GM19468 (cell line): Measurements from ENCODE around the gene BTBD8.
A peak's percentile ranks its signal among the peaks of the same experiment; 100 is the strongest.
"Not testable (repeated sequence)": the region's sequence is repeated elsewhere in the genome, so short reads cannot be mapped to it uniquely, and the experiment has no call there.

ENCODE experiments used
- ATAC-seq: cut with Tn5 transposase; IDR thresholded peaks from one replicate; pipeline ENCODE4 v1.9.1; 2021; ENCODE audit warnings: mild to moderate bottlenecking, moderate library complexity, moderate number of reproducible peaks; ENCODE audit not compliant: unreplicated experiment; ENCODE audit errors: extremely low read depth

BTBD8 gene

DNA sequence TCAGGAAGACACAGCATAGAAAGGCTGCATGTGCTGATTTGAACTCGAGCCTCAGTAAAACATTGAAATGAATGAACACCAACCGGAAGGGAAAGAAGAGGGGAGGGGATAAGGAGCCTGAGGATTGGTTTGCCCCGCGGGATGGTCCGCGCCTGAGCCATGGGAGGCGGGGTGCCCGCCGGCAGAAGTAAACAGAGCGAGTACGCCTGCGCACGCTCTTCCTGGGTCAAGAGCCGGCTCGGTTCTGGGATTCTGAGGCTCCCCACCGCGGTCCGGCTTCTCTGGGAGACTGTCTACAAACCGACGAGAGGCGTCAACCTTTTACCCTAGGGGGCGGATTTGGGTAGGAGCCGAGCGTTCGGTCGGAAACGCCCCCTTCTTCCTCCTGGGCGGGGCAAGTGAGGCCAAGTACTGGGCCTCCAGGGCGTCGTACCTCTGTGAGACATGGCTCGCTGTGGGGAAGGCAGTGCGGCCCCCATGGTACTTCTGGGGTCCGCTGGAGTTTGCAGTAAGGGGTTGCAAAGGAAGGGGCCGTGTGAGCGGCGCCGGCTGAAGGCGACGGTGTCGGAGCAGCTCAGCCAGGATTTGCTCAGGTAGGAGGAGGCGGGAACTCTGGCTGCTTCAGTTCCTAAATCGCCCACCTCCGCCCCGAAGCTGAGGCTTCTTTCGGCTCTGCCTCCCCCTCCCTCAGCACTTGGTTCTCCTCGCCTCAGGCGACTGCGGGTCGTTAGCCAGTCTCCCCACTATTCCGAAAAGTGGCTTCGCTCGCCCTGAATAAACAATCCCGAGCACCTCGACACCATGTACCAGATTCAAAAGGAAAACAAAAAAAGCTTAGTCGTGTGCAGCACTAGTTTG lies at the start of gene BTBD8:
Gene BTBD8, plus strand, starts transcription at position 218 of the 858 bp plus-strand sequence. Its CDS starts 227 bp downstream, at position 445.
- ATAC-seq = peak; percentile 80

DNA sequence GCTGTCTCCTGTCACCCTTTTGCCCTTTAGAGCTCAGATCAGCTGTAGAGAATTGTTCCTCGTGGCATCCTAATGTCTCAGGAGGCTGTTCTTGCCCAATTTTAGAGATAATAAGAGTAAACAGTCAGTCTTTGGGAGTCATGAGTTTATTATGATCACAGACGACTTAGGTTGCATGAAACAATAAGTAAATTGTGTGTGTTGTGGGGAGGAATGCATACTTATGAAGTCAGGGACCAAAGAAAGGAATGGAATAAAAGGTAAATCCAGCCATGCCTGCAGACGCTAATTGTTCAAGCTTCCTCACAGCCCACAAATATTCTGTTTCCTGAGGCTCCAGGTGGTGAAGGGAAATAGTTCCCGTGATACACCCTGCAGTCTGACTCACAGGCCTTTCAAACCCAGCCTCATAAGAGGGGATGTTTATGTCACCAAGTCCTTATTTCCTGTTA lies 49.5 kb upstream of the BTBD8 start:
- no peak for ATAC-seq

DNA sequence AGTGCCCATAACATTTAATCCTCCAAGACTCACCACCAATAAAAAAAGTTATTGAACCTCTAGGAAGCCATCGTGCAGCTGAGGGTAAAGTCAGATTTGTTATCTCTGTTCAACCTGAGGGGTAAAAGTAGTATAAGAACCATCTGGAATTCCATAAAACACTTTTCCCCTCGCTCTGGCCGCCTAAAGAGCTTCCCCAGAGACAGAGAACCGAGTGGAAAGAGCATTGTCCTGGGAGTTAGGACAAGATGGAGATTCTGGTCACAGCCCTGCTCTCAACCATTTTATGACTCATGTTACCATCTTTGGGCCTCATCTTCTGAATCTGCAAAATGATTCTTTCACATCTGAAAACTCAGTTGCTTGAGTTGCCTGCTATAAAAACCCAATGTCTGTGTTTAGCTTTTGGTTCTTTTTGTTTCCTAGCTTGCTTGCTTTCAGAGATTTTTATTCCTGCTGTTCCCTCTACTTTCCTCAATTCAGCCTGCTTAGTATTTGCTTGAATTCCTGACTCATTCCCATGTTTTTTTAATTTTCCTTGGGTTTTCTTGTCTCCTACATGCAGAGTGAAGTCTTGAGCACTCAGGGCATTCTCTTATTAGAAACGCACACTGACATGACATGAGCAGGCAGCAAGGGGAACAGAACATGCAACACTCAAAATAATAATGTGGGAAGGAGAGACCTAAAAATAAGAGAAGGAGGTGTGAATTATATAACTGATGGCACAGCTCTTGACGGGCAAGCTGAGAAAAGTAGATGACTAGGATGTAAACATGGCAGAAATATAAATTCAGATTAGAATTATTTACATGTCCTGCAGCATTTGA lies 48.6 kb upstream of the BTBD8 start:
- ATAC-seq = no peak

DNA sequence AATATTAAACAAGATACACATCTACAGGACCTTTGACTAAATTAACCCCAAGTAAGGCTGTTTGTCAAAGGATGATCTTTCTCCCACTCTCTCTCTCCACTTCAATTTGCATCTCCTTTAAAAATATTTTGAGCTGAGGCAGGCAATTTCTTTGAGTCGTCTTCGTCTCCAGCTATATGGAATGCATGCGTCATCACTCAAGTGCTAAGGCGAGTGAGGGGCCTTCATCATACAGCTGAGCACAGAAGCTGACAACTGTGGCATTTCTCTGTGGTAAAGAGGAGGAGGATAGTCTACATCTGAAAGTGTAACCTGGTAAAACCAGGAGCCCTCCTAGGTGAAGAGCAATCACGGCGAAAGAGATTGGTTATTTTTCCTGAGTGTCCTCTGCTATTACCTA lies 42.7 kb upstream of the BTBD8 start:
- ATAC-seq = no peak

DNA sequence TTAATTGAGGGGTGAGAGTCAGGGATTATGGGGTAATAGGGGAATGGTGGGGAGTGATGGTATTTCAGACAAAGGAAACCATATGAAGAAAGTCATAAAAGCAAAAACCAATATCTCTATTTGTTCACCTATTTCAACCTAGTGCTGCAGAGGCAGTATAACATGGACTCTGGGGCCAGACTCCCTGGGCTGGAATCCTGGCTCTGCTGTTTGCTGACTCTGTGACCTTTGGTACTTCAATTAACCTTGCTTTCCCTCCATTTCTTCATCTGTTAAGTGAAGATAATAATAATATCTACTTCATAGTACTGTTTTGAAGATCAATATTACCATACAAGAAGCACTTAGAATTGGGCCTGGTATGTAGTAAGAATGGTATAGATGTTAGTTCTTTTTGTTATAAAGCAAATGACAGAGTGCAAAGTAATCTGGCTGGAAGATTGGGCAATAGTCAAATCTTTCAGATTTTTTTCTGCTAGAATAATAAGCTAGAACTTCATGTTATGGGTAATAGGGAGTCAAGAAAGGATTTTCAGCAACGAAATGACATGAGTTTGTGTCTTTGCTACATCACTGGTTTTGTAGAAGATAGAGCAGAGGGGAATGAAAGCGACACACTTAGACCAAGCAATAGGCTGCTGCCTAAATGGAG lies 41.3 kb upstream of the BTBD8 start:
- ATAC-seq = no peak

DNA sequence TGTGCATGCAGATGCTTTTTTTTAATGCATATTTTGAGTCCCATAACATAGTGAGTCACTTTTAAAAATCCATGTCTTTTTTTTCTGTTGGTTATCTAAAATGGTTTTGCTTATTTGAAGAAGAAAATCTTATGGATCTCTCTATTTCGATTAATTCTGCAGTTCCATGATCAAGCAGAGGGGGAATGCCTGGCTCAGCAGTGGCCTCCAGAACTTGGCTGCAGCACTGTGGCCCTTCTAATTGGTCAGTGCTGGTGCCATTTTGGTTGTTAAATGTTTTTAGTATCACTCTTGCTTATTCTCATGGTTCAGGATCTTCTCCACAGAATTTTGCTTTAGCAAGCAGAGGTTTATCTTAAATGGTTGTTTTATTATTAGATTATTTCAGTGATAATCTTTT lies 39.2 kb upstream of the BTBD8 start:
- ATAC-seq = no peak

DNA sequence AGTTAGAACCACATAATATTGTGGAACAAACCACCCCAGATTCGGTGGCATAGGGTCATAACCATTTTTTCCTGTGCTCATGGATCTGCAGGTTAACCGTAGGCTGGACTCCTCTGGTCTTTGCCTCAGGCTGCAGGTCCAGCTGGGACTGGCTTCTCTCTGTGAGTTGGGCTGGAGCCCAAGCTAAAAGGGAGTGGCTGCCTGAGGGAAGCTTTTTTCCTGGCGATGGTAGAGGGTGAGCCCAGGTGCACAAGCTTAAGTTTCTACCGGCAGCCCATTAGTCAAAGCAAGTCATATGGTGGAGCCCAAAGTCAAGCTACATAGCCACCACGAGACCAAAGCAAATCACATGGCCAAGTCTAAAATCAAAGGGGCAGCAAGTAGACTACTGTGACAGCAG lies 36.5 kb upstream of the BTBD8 start:
- ATAC-seq = no peak

DNA sequence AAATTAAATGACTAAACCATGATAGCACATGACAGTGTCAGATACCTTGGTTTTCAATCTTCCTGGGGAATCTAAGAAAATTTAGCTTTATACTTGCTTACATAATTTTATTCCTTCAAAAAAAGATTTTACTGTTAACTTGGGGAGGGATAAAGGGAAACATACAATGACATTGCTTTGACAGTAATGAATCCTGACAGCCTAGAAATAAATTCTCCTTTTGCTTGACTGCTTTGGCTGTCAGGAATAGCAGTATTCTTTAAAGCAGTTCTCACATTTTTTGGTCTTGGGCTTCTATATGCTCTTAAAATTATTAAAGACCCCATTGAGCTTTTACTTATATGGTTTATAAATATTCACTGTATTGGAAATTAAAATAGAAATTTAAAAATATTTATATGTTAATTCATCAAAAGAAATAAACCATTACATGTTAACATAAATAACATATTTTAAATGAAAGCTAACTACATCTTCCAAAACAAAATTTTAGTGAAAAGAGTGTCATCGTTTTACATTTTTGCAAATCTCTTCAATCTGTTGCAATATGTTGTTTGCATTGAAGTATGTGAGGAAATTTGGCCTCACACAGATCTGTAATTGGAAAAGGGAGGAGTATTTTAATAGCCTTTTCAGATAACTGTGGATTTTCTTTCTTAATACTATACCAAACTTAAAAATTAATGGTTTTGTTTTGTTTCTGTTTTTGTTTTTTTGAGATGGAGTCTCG lies 34.2 kb upstream of the BTBD8 start:
- ATAC-seq = no peak

DNA sequence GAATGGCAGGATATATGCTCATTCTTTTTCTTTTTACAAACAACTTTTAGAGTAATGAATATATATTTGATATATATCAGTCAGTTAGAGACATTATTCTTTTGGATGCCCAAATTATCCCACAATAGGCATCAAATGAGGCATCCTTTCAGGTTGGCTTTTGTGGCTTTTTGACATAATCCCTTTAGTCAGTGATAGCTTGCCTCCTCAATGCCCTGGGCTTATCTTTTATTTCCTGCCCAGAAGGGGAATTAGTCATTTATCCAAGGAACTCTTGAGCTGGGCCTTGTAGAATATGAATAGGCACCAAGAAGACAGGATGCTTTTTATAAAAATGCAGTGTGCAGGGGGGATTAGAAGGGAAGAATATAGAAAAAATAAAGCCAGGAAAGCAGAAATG lies 28.2 kb upstream of the BTBD8 start:
- ATAC-seq = no peak

DNA sequence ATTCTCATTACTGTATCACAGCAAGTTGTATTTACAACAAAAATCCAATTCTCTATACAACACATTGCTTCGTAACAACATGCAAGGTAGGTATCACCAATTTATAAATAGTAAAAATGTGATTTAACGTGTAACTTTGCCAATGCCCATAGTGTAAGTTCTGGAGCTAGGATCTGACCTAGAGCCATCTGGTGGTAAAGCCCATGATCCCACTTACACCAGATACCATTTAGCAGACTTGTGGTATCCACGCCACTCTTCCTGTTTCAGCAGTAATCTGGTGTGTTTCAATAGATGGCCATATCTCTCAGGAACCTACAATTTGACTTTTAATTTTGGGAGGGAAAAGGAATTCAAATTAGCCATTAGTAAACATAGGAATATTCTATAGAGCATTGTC lies 15.1 kb upstream of the BTBD8 start:
- ATAC-seq = no peak

DNA sequence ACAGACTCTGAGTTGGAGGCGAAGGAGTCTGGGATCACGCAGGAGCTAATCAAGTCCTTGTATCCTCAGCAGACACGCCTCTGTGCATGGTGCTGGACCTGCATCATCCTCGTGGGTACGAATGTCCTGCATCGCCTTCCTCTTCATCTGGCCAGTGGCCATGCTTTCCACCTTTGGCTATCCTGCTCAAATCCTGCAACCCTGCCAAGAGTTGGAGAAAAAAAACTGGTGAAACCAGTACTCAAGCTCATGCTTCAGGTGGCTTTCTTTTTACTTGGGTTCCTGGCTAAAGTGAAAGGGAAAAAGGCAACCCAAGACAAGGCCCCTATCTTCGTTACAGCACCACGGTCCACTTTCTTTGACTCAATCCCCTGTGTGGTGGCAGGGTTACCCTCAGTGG lies 13.8 kb upstream of the BTBD8 start:
- ATAC-seq = no peak

DNA sequence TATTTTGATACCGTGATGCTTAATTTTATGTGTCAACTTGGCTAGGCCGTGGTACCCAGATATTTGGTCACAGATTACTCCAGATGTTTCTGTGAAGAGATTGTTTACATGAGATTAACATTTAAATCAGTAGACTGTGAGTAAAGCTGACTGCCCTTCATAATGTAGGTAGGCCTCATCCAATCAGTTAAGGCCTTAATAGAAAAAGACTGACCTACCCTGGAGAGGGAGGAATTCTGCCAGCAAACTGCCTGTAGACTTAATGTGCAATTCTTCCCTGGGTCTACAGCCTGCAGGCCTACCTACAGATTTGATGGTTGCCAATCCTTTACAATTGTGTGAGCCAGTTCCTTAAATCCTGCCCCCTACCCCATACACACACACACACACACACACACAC lies 9.3 kb upstream of the BTBD8 start:
- ATAC-seq = no peak

DNA sequence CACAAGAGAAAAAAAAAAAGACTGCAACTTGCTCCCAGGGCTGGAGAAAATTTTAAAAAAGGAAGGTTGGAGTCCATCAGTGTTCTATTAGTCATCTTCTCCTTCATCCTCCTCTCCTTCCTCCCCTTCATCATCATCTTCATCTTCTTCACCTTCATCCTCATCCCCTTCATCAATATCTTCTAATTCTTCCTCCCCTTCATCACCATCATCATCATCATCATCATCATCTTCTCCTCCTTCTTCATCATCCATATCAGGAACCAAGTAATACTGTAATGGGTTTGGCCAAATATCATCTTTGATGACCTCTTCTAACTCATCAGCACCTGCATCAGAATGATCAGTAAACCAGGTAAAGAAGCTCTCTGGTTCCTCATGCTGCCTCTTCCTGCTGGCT lies 5.7 kb upstream of the BTBD8 start:
- not testable (repeated sequence) for ATAC-seq

DNA sequence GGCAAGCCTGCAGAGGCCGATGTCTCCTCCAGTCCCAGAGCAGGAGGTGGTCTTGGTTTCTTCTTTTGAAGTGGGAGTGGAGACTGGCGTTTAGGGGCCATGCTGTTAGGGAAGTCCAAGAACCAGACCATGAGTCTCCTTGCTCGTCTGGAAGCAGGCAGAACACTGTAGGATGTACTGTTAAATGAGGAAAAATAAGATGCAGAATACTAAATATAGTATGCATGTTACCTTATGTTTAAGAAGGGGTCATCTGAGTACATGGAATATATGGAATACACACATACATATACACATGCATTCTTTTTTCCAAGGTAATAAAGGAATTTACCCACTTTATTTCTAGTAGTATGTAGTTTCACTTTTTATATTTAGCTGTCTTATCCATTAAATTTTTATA lies 4.8 kb upstream of the BTBD8 start, which contains the start of gene SETSIP:
Gene SETSIP, minus strand, starts transcription at position 101 of the 400 bp plus-strand sequence. Its CDS starts 0 bp downstream, at position 101.
- no peak for ATAC-seq

DNA sequence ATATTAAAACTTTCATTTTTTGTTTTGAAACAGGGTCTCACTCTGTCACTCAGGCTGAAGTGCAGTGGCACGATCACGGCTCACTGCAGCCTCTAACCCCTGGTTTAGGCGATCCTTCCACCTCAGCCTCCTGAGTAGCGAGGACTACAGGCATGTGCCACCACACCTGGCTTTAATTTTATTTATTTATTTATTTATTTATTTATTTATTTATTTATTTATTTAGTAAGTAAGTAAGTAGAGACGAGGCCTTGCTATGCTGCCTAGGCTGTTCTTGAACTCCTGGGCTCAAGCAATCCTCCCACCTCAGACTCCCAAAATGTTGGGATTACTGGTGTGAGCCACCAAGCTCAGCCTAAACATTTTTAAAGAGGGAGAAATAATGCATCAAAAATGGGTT lies 3.8 kb upstream of the BTBD8 start:
- no peak for ATAC-seq

DNA sequence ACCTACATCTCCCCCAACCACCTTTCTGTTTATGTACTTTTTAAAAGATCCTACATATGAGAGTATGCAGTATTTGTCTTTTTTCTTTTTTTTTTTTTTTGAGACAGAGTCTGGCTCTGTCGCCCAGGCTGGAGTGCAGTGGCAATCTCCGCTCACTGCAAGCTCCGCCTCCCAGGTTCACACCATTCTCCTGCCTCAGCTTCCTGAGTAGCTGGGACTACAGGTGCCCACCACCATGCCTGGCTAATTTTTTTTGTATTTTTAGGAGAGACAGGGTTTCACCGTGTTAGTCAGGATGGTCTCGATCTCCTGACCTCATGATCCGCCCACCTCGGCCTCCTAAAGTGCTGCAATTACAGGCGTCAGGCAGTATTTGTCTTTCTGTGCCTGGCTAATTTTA lies 2.1 kb upstream of the BTBD8 start:
- ATAC-seq = not testable (repeated sequence)

DNA sequence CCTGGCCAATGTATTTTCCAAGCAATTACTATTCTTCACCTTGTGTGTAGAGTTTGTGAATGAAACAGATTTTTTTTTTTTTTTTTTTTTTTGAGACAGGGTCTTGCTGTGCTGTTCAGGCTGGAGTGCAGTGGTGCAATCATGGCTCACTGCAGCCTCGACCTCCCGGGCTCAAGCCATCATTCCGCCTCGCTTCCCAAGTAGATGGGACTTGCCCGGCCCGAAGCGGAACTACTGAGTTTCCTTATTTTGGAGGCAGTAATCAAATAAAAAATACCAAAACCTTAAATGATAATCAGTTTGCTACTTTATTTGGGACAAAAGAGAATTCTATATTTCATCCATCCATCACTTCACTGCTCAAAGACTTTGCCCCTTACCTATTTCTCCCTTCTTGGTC lies 704 bp upstream of the BTBD8 start:
- ATAC-seq = no peak

DNA sequence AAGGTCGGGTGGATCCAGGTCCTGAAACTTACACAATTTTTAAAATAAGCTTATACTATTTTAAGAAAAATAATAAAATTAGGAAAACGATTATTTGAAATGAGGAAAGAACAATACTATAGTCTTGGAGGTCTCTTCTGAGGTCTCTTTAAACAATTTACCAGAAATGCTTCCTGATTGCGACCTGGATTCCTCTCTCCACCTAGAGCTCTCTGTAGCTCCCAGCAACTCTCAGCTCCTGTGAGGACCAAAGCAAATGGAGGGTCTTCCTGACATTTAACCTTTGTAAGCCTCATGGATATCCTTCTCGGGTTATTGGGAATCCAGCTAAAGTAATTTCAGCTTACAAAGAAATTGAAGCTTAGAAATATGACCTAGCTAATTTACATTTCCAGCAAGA lies 886 bp downstream of the BTBD8 start:
- ATAC-seq = no peak

DNA sequence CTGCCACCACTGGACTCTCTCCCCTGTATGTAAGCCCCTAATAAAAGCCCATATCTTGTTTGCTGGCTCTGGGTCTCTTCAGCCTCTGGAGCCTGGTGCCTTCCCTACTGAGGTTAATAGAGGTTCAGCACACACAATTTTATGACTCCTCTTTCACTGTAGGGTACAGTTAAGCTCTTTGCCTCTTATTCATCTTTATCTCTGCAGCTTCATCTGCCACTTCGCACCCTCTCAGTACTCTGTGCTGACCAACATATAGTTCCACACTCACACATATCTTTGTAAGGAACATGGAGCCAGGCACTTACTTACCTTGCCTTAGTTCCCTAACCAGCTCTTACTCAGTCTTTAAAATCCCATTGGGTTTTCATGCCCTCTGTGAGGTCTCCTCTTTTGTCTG lies 4.5 kb downstream of the BTBD8 start:
- no peak for ATAC-seq

DNA sequence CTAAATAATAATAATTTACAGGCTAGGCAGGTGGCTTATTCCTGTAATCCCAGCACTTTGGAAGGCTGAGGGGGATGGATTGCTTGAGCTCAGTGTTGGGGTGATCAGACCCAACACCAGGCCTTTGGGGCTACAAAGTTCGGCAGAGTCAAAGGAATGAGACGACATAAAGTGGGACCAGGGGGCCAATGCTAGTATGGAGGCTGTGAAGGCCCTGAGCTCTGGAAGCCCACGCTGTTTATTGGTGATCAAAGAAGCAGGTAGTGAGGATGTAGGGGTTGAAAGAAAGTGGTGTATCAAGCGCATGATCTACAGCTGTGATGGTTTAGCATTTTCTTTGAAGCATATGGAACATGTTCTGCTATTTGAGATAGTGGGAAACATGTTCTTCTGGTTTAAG lies 5.6 kb downstream of the BTBD8 start:
- ATAC-seq = no peak
